Breast epithelium (tissue), 3 donors: ENCODE measurements around the gene OR8J1.
"Not testable (repeated sequence)": the region's sequence is repeated elsewhere in the genome, so short reads cannot be mapped to it uniquely, and the experiment has no call there.

Experiments used
- POLR2A ChIP-seq: fragments of 450-650 bp; IDR thresholded peaks from one replicate; pipeline ENCODE4 v1.6.1; 2016; ENCODE audit warnings: antibody characterized with exemption, mild to moderate bottlenecking, moderate library complexity
- POLR2AphosphoS5 ChIP-seq, 3 donors: sonication (generic); formaldehyde crosslinking; IDR thresholded peaks; one replicate each; pipeline ENCODE4 v1.6.1; 2017; ENCODE audit warnings: antibody characterized with exemption in 3 of 3
- TF ChIP-seq, protein P1 (sequence below), 3 donors: fragments of 450-650 bp; IDR thresholded peaks; one replicate each; pipeline ENCODE4 v1.5.1; 2016 to 2017; ENCODE audit warnings: antibody characterized with exemption in 3 of 3, mild to moderate bottlenecking in 3 of 3, moderate library complexity in 3 of 3

DNA sequence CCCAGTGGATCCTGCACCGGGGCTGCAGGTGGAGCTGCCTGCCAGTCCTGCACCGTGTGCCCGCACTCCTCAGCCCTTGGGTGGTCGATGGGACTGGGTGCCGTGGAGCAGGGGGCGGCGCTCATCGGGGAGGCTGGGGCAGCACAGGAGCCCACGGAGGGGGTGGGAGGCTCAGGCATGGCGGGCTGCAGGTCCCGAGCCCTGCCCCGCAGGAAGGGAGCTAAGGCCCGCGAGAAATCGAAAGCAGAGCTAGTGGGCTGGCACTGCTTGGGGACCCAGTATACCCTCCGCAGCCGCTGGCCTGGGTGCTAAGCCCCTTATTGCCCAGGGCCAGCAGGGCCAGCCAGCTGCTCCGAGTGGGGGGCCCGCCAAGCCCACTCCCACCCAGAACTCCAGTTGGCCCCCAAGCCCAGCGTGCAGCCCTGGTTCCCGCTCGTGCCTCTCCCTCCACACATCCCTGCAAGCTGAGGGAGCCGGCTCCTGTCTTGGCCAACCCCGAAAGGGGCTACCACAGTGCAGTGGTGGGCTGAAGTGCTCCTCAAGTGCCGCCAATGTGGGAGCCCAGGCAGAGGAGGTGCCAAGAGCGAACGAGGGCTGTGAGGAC, 47.9 kb downstream of the OR8J1 start:
- TF ChIP-seq, protein P1, sequence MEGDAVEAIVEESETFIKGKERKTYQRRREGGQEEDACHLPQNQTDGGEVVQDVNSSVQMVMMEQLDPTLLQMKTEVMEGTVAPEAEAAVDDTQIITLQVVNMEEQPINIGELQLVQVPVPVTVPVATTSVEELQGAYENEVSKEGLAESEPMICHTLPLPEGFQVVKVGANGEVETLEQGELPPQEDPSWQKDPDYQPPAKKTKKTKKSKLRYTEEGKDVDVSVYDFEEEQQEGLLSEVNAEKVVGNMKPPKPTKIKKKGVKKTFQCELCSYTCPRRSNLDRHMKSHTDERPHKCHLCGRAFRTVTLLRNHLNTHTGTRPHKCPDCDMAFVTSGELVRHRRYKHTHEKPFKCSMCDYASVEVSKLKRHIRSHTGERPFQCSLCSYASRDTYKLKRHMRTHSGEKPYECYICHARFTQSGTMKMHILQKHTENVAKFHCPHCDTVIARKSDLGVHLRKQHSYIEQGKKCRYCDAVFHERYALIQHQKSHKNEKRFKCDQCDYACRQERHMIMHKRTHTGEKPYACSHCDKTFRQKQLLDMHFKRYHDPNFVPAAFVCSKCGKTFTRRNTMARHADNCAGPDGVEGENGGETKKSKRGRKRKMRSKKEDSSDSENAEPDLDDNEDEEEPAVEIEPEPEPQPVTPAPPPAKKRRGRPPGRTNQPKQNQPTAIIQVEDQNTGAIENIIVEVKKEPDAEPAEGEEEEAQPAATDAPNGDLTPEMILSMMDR (IDR thresholded peaks at IDR 0.05): not testable (repeated sequence)
- not testable (repeated sequence) for TF ChIP-seq POLR2A; POLR2AphosphoS5 (IDR thresholded peaks at IDR 0.05)
